ENCODE measurements around the gene PRADC1.

- TF ChIP-seq POLR2AphosphoS5 (IDR thresholded peaks at IDR 0.05) (no peak), CTCF (IDR thresholded peaks at IDR 0.05) (no peak)
These were observed 15.9 kb downstream of the PRADC1 start for GRCh38 chr2:73217160-73217559.

Measured in breast epithelium (tissue), 3 donors.